ENCODE measurements around the gene DOCK3. TPM values are rescaled to one million over a fixed set of nuclear protein-coding genes. Genes with fewer than 3 reads are reported as not detected.

DOCK3 gene
- total and polyA plus RNA-seq, 4 donors, result 0.01 to 0.08 (median 0.06) TPM; not detected in 1

DNA sequence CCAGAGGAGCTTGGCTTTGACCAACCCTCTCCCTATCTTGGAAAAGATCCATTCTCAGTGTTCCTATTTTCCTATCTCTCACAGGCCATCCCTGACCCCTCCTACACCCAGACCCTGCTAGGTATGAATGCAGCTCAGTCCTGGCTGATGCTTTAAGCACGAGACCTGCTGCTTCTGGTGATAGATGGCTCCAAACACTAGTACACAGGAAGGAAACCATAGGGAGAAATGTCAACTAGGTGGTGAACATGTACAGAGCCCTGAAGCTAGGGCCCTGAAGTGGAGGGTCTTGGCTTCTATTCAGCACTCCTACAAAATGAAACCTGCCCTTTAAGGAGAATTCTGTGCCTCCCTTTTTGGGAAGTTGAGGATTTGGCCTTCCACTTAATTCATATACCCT, 662.9 kb downstream of the DOCK3 start:
- TF ChIP-seq REST (IDR thresholded peaks at IDR 0.05) (no peak), SP1 (IDR thresholded peaks at IDR 0.05) (no peak), EGR1 (IDR thresholded peaks at IDR 0.05; ENCODE audit: low read depth in 2 of 2) (no peak), ZBTB33 (IDR thresholded peaks at IDR 0.05) (no peak), GABPA (IDR thresholded peaks at IDR 0.05 in 1 of 2, conservative IDR thresholded peaks at IDR 0.05 in 1 of 2) (no peak), FOXA1 (IDR thresholded peaks at IDR 0.05) (no peak), HNF4A (conservative IDR thresholded peaks at IDR 0.05) (no peak), NR2F2 (IDR thresholded peaks at IDR 0.05) (no peak)
- TF ChIP-seq, protein P1, sequence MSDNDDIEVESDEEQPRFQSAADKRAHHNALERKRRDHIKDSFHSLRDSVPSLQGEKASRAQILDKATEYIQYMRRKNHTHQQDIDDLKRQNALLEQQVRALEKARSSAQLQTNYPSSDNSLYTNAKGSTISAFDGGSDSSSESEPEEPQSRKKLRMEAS (IDR thresholded peaks at IDR 0.05), result no peak
- Histone ChIP-seq H3K9ac (ENCODE audit: low read depth in 1 of 2, low read length in 2 of 2) (no peak overlapping the region), H3K4me3 (ENCODE audit: low read depth in 1 of 3, low read length in 3 of 3) (no peak overlapping the region), H3K27me3 (ENCODE audit: control insufficient read depth in 4 of 4, insufficient read depth in 4 of 4, low read length in 3 of 4) (peaks cover 0 to 2% (median 0%) of the 10 kb centered on the region in 4 donors), H3K4me1 (ENCODE audit: control insufficient read depth in 4 of 4, insufficient read depth in 4 of 4, low read length in 3 of 4) (no peaks in the 10 kb centered on the region), H3K9me3 (ENCODE audit: control insufficient read depth in 4 of 4, low read length in 3 of 4) (no peaks in the 10 kb centered on the region), H3K27ac (ENCODE audit: low read depth in 1 of 2, low read length in 2 of 2) (no peak overlapping the region), H3K36me3 (ENCODE audit: control insufficient read depth in 4 of 4, insufficient read depth in 3 of 4, low read depth in 1 of 4, low read length in 3 of 4) (no peaks in the 10 kb centered on the region)
- DNase-seq (ENCODE audit: low spot score), result no peak
- WGBS, result 85% methylated on average over 1 of the region's 1 CpG

DNA sequence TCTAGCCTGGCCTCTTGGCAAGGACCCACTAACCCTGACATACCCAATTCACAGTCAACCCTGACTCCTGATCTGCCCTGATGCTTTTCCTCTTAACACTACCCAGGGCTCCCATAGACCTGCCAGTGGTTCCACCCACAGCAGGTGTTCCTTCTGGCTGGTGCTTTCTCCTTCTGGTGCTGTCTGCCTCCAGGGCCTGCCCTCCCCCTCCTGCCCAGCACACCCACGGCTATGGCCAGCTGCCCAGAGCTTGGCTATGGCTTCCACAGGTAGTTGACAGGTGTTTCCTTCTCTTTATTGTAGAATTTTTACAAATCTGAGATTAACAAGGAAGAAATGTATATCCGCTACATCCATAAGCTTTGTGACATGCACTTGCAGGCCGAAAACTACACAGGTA, 663.9 kb downstream of the DOCK3 start:
- Histone ChIP-seq H3K27me3 (ENCODE audit: control insufficient read depth in 4 of 4, insufficient read depth in 4 of 4, low read length in 3 of 4) (peaks cover 0 to 2% (median 0%) of the 10 kb centered on the region in 4 donors), H3K36me3 (ENCODE audit: control insufficient read depth in 4 of 4, insufficient read depth in 3 of 4, low read depth in 1 of 4, low read length in 3 of 4) (no peaks in the 10 kb centered on the region), H3K9ac (ENCODE audit: low read depth in 1 of 2, low read length in 2 of 2) (no peak overlapping the region), H3K4me1 (ENCODE audit: control insufficient read depth in 4 of 4, insufficient read depth in 4 of 4, low read length in 3 of 4) (no peaks in the 10 kb centered on the region), H3K4me3 (ENCODE audit: low read depth in 1 of 3, low read length in 3 of 3) (no peak overlapping the region), H3K27ac (ENCODE audit: low read depth in 1 of 2, low read length in 2 of 2) (no peak overlapping the region), H3K9me3 (ENCODE audit: control insufficient read depth in 4 of 4, low read length in 3 of 4) (no peaks in the 10 kb centered on the region)
- no peak for DNase-seq (ENCODE audit: low spot score)
- TF ChIP-seq GABPA (IDR thresholded peaks at IDR 0.05 in 1 of 2, conservative IDR thresholded peaks at IDR 0.05 in 1 of 2) (no peak), RAD21 (IDR thresholded peaks at IDR 0.05) (no peak), FOXA2 (IDR thresholded peaks at IDR 0.05) (no peak), HNF4A (conservative IDR thresholded peaks at IDR 0.05) (no peak), TAF1 (conservative IDR thresholded peaks at IDR 0.05) (no peak), HNF4G (IDR thresholded peaks at IDR 0.05) (no peak), EGR1 (IDR thresholded peaks at IDR 0.05; ENCODE audit: low read depth in 2 of 2) (no peak), FOXA1 (IDR thresholded peaks at IDR 0.05) (no peak), JUND (IDR thresholded peaks at IDR 0.05) (no peak), NR2F2 (IDR thresholded peaks at IDR 0.05) (no peak), REST (IDR thresholded peaks at IDR 0.05) (no peak)
- TF ChIP-seq, protein P1 (IDR thresholded peaks at IDR 0.05), result no peak
- WGBS, result 79% methylated on average over 3 of the region's 3 CpGs

Measured in liver (tissue), 9 donors.